SK-N-SH treated with all-trans-retinoic acid at 6 μM for 48 hours (cell line): Measurements from ENCODE around the gene SGSM1.

Experiments
- ARNTL ChIP-seq: fragments of 450-650 bp; formaldehyde crosslinking; IDR thresholded peaks from 2 replicates; pipeline ENCODE4 v1.5.0; 2020; ENCODE audit warnings: low read depth, mild to moderate bottlenecking, moderate library complexity, borderline replicate concordance
- CSDC2 ChIP-seq: fragments of 250-450 bp; sonication (Bioruptor Pico); IDR thresholded peaks from 2 replicates; pipeline ENCODE4 v1.5.0; 2020; ENCODE audit warnings: mild to moderate bottlenecking, moderate library complexity
- GLIS3 ChIP-seq: fragments of 250-450 bp; sonication (Bioruptor Pico); IDR thresholded peaks from 2 replicates; pipeline ENCODE4 v1.5.0; 2020; ENCODE audit warnings: mild to moderate bottlenecking, moderate library complexity
- ISL1 ChIP-seq: fragments of 250-450 bp; sonication (Bioruptor Pico); IDR thresholded peaks from 2 replicates; pipeline ENCODE4 v2.1.2; 2022; ENCODE audit warnings: mild to moderate bottlenecking, moderate library complexity
- RARB ChIP-seq: fragments of 250-450 bp; sonication (Bioruptor Pico); IDR thresholded peaks from 2 replicates; pipeline ENCODE4 v1.8.0; 2021; ENCODE audit warnings: mild to moderate bottlenecking, moderate library complexity
- TCF4 ChIP-seq: fragments of 250-450 bp; sonication (Bioruptor Pico); IDR thresholded peaks from 2 replicates; pipeline ENCODE4 v1.8.0; 2021; ENCODE audit warnings: mild to moderate bottlenecking, moderate library complexity, borderline replicate concordance
- TSHZ2 ChIP-seq: fragments of 250-450 bp; sonication (Bioruptor Pico); IDR thresholded peaks from 2 replicates; pipeline ENCODE4 v1.5.0; 2020; ENCODE audit warnings: mild to moderate bottlenecking, moderate library complexity
- ZC3H10 ChIP-seq: fragments of 250-450 bp; sonication (Bioruptor Pico); IDR thresholded peaks from 2 replicates; pipeline ENCODE4 v1.5.1; 2021; ENCODE audit warnings: mild to moderate bottlenecking, moderate library complexity
- ZFP3 ChIP-seq: fragments of 250-450 bp; sonication (Bioruptor Pico); IDR thresholded peaks from 2 replicates; pipeline ENCODE4 v1.5.0; 2020; ENCODE audit warnings: mild to moderate bottlenecking, moderate library complexity
- ZFP30 ChIP-seq: fragments of 450-650 bp; formaldehyde crosslinking; IDR thresholded peaks from 2 replicates; pipeline ENCODE4 v1.5.0; 2022; ENCODE audit warnings: mild to moderate bottlenecking, moderate library complexity
- ZNF70 ChIP-seq: fragments of 450-650 bp; formaldehyde crosslinking; IDR thresholded peaks from 2 replicates; pipeline ENCODE4 v1.5.0; 2020; ENCODE audit warnings: mild to moderate bottlenecking, moderate library complexity
- TF ChIP-seq, protein P1 (sequence below): fragments of 250-450 bp; sonication (Bioruptor Pico); IDR thresholded peaks from 2 replicates; pipeline ENCODE4 v1.8.0; 2021; ENCODE audit warnings: low read depth, mild to moderate bottlenecking, moderate library complexity, borderline replicate concordance
- TF ChIP-seq, protein P2 (sequence below): fragments of 250-450 bp; sonication (Bioruptor Pico); IDR thresholded peaks from 2 replicates; pipeline ENCODE4 v1.5.1; 2020; ENCODE audit warnings: low read depth, mild to moderate bottlenecking, moderate library complexity
- TF ChIP-seq, protein P3 (sequence below): fragments of 250-450 bp; sonication (Bioruptor Pico); IDR thresholded peaks from 2 replicates; pipeline ENCODE4 v1.8.0; 2020; ENCODE audit warnings: mild to moderate bottlenecking, moderate library complexity, borderline replicate concordance

- TF ChIP-seq TCF4 (CRISPR knock-in tag) (no peak), ZFP30 (no peak), GLIS3 (CRISPR knock-in tag) (no peak), TSHZ2 (CRISPR knock-in tag) (no peak), RARB (CRISPR knock-in tag) (no peak), ZNF70 (no peak), ZFP3 (CRISPR knock-in tag) (no peak), CSDC2 (CRISPR knock-in tag) (no peak), ISL1 (CRISPR knock-in tag) (no peak), ZC3H10 (CRISPR knock-in tag) (no peak), ARNTL (no peak)
- TF ChIP-seq, protein P1, sequence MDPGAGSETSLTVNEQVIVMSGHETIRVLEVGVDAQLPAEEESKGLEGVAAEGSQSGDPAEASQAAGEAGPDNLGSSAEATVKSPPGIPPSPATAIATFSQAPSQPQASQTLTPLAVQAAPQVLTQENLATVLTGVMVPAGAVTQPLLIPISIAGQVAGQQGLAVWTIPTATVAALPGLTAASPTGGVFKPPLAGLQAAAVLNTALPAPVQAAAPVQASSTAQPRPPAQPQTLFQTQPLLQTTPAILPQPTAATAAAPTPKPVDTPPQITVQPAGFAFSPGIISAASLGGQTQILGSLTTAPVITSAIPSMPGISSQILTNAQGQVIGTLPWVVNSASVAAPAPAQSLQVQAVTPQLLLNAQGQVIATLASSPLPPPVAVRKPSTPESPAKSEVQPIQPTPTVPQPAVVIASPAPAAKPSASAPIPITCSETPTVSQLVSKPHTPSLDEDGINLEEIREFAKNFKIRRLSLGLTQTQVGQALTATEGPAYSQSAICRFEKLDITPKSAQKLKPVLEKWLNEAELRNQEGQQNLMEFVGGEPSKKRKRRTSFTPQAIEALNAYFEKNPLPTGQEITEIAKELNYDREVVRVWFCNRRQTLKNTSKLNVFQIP = no peak
- TF ChIP-seq, protein P2, sequence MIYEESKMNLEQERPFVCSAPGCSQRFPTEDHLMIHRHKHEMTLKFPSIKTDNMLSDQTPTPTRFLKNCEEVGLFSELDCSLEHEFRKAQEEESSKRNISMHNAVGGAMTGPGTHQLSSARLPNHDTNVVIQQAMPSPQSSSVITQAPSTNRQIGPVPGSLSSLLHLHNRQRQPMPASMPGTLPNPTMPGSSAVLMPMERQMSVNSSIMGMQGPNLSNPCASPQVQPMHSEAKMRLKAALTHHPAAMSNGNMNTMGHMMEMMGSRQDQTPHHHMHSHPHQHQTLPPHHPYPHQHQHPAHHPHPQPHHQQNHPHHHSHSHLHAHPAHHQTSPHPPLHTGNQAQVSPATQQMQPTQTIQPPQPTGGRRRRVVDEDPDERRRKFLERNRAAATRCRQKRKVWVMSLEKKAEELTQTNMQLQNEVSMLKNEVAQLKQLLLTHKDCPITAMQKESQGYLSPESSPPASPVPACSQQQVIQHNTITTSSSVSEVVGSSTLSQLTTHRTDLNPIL (CRISPR knock-in tag) = no peak
- TF ChIP-seq, protein P3, sequence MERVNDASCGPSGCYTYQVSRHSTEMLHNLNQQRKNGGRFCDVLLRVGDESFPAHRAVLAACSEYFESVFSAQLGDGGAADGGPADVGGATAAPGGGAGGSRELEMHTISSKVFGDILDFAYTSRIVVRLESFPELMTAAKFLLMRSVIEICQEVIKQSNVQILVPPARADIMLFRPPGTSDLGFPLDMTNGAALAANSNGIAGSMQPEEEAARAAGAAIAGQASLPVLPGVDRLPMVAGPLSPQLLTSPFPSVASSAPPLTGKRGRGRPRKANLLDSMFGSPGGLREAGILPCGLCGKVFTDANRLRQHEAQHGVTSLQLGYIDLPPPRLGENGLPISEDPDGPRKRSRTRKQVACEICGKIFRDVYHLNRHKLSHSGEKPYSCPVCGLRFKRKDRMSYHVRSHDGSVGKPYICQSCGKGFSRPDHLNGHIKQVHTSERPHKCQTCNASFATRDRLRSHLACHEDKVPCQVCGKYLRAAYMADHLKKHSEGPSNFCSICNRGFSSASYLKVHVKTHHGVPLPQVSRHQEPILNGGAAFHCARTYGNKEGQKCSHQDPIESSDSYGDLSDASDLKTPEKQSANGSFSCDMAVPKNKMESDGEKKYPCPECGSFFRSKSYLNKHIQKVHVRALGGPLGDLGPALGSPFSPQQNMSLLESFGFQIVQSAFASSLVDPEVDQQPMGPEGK (CRISPR knock-in tag) = no peak
These were observed 18.9 kb downstream of the SGSM1 start for GRCh38 chr22:24824915-24825314.
